ENCODE data around the gene CHST15.
"Not testable (repeated sequence)": the region's sequence is repeated elsewhere in the genome, so short reads cannot be mapped to it uniquely, and the experiment has no call there.

CHST15 gene

GRCh38 chr10:124096494-124096893, 3.1 kb upstream of the CHST15 start:
- DNase-seq: no peak

- not testable (repeated sequence) for DNase-seq
Observed at GRCh38 chr10:124095801-124096200, 2.4 kb upstream of the CHST15 start.

GRCh38 chr10:124095096-124095495, 1.7 kb upstream of the CHST15 start:
- peak; percentile 38 for DNase-seq

- no peak for DNase-seq
Observed at GRCh38 chr10:124094419-124094785, 1.0 kb upstream of the CHST15 start.

- not testable (repeated sequence) for DNase-seq
Observed at GRCh38 chr10:124093774-124094418, 498 bp upstream of the CHST15 start.

GRCh38 chr10:124092250-124092859, 1.0 kb downstream of the CHST15 start:
- DNase-seq: no peak

GRCh38 chr10:124091646-124092249, 1.6 kb downstream of the CHST15 start:
- DNase-seq: no peak

GRCh38 chr10:124090601-124091209, 2.7 kb downstream of the CHST15 start:
- peak; percentile 25 for DNase-seq

- DNase-seq: no peak
Observed at GRCh38 chr10:124089859-124090258, 3.5 kb downstream of the CHST15 start.

- no peak for DNase-seq
Observed at GRCh38 chr10:124088915-124089314, 4.5 kb downstream of the CHST15 start.

GRCh38 chr10:124087672-124088634, 5.4 kb downstream of the CHST15 start:
- peak; percentile 61 for DNase-seq

- no peak for DNase-seq
Observed at GRCh38 chr10:124086787-124087671, 6.4 kb downstream of the CHST15 start.

- DNase-seq: no peak
Observed at GRCh38 chr10:124086097-124086710, 7.2 kb downstream of the CHST15 start.

- no peak for DNase-seq
Observed at GRCh38 chr10:124085680-124086079, 7.7 kb downstream of the CHST15 start.

GRCh38 chr10:124084708-124085107, 8.7 kb downstream of the CHST15 start:
- no peak for DNase-seq

- no peak for DNase-seq
Observed at GRCh38 chr10:124083740-124084397, 9.5 kb downstream of the CHST15 start.

GRCh38 chr10:124083047-124083739, 10.2 kb downstream of the CHST15 start:
- no peak for DNase-seq

- no peak for DNase-seq
Observed at GRCh38 chr10:124082555-124082954, 10.8 kb downstream of the CHST15 start.

GRCh38 chr10:124081547-124082140, 11.8 kb downstream of the CHST15 start:
- no peak for DNase-seq

- DNase-seq: no peak
Observed at GRCh38 chr10:124079864-124080263, 13.5 kb downstream of the CHST15 start.
